A673 (cell line): ENCODE results near the gene WDR59. TPM values are rescaled to one million over a fixed set of nuclear protein-coding genes. Genes with fewer than 3 reads are reported as not detected.
"Not testable (repeated sequence)": the region's sequence is repeated elsewhere in the genome, so short reads cannot be mapped to it uniquely, and the experiment has no call there.

ENCODE experiments used
- BruUV-seq: library from RNA; stranded (reverse); fragments of 400-500 nt; replicated peaks from 2 replicates; lab custom pipeline; 2021; lab: Mats Ljungman, UMichigan
- CTCF ChIA-PET: fragments of 300-600 bp; sonication (Branson Sonifier 250); formaldehyde crosslinking; loops from one replicate; lab custom pipeline; 2022; ENCODE audit warnings: antibody characterized with exemption; lab: Charles Lee
- POLR2A ChIA-PET: fragments of 300-600 bp; sonication (Branson Sonifier 250); formaldehyde crosslinking; loops from one replicate; lab custom pipeline; 2022; ENCODE audit warnings: antibody characterized with exemption; ENCODE audit not compliant: low non-redundant PET; lab: Charles Lee
- DNase-seq: peaks from one replicate; pipeline ENCODE4 v3.0.0-alpha.2; 2015; ENCODE audit warnings: low spot score
- H3K27ac ChIP-seq: fragments of 200-600 bp; sonication (generic); 2 replicates; pipeline ENCODE4 v1.5.1; 2016; ENCODE audit warnings: mixed run types, low read depth, mild to moderate bottlenecking, mixed read lengths, antibody characterized with exemption, low read length; ENCODE audit not compliant: poor library complexity, severe bottlenecking
- H3K27me3 ChIP-seq: fragments of 200-600 bp; sonication (generic); replicated peaks from 2 replicates; pipeline ENCODE4 v1.6.1; 2017; ENCODE audit warnings: mixed run types, low read depth, mild to moderate bottlenecking, mixed read lengths, antibody characterized with exemption, low read length; ENCODE audit not compliant: insufficient read depth, poor library complexity
- H3K36me3 ChIP-seq: fragments of 200-600 bp; sonication (generic); 2 replicates; pipeline ENCODE4 v1.6.1; 2016; ENCODE audit warnings: mixed run types, mild to moderate bottlenecking, mixed read lengths, antibody characterized with exemption, low read length; ENCODE audit not compliant: insufficient read depth, poor library complexity, severe bottlenecking
- H3K4me1 ChIP-seq: fragments of 200-600 bp; sonication (generic); 2 replicates; pipeline ENCODE4 v1.6.1; 2017; ENCODE audit warnings: mixed run types, mild to moderate bottlenecking, mixed read lengths, antibody characterized with exemption, low read length; ENCODE audit not compliant: insufficient read depth, poor library complexity, severe bottlenecking
- H3K4me3 ChIP-seq: fragments of 200-600 bp; sonication (generic); 2 replicates; pipeline ENCODE4 v1.5.1; 2016; ENCODE audit warnings: low read depth, mixed run types, mild to moderate bottlenecking, mixed read lengths, low read length; ENCODE audit not compliant: poor library complexity, severe bottlenecking
- H3K9me3 ChIP-seq: fragments of 200-600 bp; sonication (generic); 2 replicates; pipeline ENCODE4 v1.6.1; 2016; ENCODE audit warnings: mixed run types, low read depth, mild to moderate bottlenecking, mixed read lengths, antibody characterized with exemption, low read length; ENCODE audit not compliant: poor library complexity, severe bottlenecking
- CTCF ChIP-seq: fragments of 300-800, 200-600 bp; sonication (generic); conservative IDR thresholded peaks from 2 replicates; pipeline ENCODE4 v1.5.1; 2017; ENCODE audit warnings: low read depth, mild to moderate bottlenecking, antibody characterized with exemption, low read length, moderate library complexity, mixed read lengths
- EZH2 ChIP-seq: fragments of 200-600 bp; sonication (generic); IDR thresholded peaks from 2 replicates; pipeline ENCODE4 v1.6.1; 2017; ENCODE audit warnings: borderline replicate concordance, low read depth, mild to moderate bottlenecking, mixed read lengths, antibody characterized with exemption, low read length; ENCODE audit not compliant: poor library complexity, severe bottlenecking
- intact Hi-C: fragments of 100-400 bp; cut with micrococcal nuclease; formaldehyde crosslinking; loops from one replicate; pipeline ENCODE4 v1.10.0; 2022; ENCODE audit not compliant: unreplicated experiment
- total RNA-seq: library from RNA; stranded (reverse); gene quantifications from 2 replicates; pipeline ENCODE4 v1.2.3, GENCODE V29; 2021

The WDR59 gene
- total RNA-seq, 1 experiment from 2014 or later, result 51.4 TPM

DNA sequence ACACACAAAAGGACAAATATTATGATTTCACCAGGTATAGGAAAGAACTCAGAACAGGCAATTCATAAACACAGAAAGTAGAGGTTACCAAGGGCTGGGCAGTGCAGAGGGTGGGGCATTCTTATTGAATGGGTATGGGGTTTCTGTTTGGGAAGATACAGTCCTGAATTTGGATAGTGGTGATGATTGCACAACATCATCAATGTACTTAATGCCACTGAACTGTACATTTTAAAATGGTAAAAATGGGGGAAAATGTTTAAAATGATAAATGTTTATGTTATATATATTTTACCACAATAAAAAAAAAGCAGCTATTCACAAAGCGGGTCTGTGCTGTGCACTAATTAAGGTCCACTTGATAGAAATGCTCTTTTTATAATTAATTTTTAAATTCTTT, 137.7 kb downstream of the WDR59 start:
- ChIA-PET POLR2A (no interaction called here), CTCF (interaction anchor here (0.7 kb wide), 1 partner anchor 264 kb away, joined by 5 read pairs; no protein-coding TSS in a partner anchor)
- Histone ChIP-seq H3K9me3 (no peaks in the 10 kb centered on the region), H3K27ac (no peak overlapping the region), H3K36me3 (no peaks in the 10 kb centered on the region), H3K4me3 (no peak overlapping the region), H3K4me1 (no peaks in the 10 kb centered on the region), H3K27me3 (no peaks in the 10 kb centered on the region)
- DNase-seq, result no peak
- BruUV-seq, result no TSS peak
- TF ChIP-seq CTCF (no peak), EZH2 (no peak)
- intact Hi-C loops, result no loop called here

GRCh38 chr16:74846714-74847113, 138.2 kb downstream of the WDR59 start:
- intact Hi-C loops, result no loop called here
- TF ChIP-seq CTCF (no peak), EZH2 (no peak)
- POLR2A ChIA-PET, result no interaction called here

GRCh38 chr16:74844041-74844980, 140.6 kb downstream of the WDR59 start:
- ChIA-PET CTCF (no interaction called here), POLR2A (no interaction called here)
- TF ChIP-seq CTCF (no peak), EZH2 (no peak)
- DNase-seq, result no peak
- Histone ChIP-seq H3K4me3 (no peak overlapping the region), H3K27me3 (no peaks in the 10 kb centered on the region), H3K9me3 (no peaks in the 10 kb centered on the region), H3K4me1 (no peaks in the 10 kb centered on the region), H3K36me3 (no peaks in the 10 kb centered on the region), H3K27ac (no peak overlapping the region)
- BruUV-seq, result no TSS peak
- intact Hi-C loops, result no loop called here

More at GRCh38 chr16:74846714-74847113, 138.2 kb downstream of the WDR59 start:
- Histone ChIP-seq H3K4me1 (no peaks in the 10 kb centered on the region), H3K27me3 (no peaks in the 10 kb centered on the region), H3K4me3 (no peak overlapping the region), H3K36me3 (no peaks in the 10 kb centered on the region), H3K27ac (no peak overlapping the region), H3K9me3 (no peaks in the 10 kb centered on the region)
- CTCF ChIA-PET, result interaction anchor here (0.7 kb wide), 1 partner anchor 264 kb away, joined by 5 read pairs; no protein-coding TSS in a partner anchor
- BruUV-seq, result no TSS peak
- no peak for DNase-seq

GRCh38 chr16:74843381-74844035, 141.4 kb downstream of the WDR59 start:
- DNase-seq, CTCF ChIA-PET, H3K36me3 ChIP-seq, H3K4me1 ChIP-seq, H3K4me3 ChIP-seq, POLR2A ChIA-PET, BruUV-seq, H3K27me3 ChIP-seq, intact Hi-C loops, H3K27ac ChIP-seq, H3K9me3 ChIP-seq: not testable (repeated sequence)
